Hematopoietic multipotent progenitor cell (in vitro differentiated cells): Measurements from ENCODE around the gene TMCC2. TPM values are rescaled to one million over a fixed set of nuclear protein-coding genes. Genes with fewer than 3 reads are reported as not detected.
A peak's percentile ranks its signal among the peaks of the same experiment; 100 is the strongest.

Source experiments
- DNase-seq, 3 donors: peaks; one replicate each; pipeline ENCODE4 v3.0.0-alpha.2; 2011 to 2015; ENCODE audit warnings: low read depth in 2 of 3, low spot score in 2 of 3
- total RNA-seq: library from RNA; depleted of rRNA; stranded (reverse); fragments of >200 nt; gene quantifications from one replicate; pipeline ENCODE4 v1.2.3, GENCODE V29; 2012

TMCC2 gene
- total RNA-seq, 1 donor, result 8.6 TPM

DNA sequence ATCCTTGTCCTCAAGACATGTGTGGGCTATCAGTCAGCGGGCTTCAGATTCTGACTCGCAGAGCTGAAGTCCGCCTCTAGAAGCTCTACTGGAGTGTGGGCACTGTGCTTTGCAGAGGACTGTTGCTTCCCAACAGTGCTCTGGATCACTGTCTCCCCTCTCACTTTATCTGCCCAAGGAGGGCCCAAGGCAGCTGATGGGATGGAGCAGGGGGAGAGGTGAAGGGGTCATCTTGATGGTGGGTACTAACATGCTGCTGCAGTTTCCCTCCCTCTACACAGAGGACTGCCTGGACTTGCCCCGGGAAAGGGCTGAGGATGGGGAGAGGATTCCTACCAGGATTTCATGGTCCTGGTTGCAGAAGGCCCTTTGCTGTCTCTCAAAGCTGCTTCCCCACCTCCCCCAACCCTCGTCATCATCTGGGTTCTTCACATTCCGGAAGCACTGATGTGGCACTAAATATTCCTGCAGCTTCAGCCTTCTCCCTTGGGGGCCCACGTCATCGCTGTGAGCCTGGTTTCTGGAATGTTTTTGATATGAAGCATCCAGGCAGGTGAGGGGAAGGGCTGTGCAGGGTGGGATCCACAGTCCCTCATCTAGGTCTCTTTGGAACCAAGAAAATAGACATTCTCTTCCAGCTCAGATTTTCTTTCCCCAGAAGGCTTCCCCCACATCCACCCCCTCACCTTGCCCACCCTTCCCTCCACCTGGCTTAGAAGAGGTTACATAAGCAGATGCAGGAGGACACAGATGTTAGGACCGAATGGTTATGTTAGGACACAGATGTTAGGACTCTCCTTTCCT, 70.6 kb downstream of the TMCC2 start:
- no peak for DNase-seq

DNA sequence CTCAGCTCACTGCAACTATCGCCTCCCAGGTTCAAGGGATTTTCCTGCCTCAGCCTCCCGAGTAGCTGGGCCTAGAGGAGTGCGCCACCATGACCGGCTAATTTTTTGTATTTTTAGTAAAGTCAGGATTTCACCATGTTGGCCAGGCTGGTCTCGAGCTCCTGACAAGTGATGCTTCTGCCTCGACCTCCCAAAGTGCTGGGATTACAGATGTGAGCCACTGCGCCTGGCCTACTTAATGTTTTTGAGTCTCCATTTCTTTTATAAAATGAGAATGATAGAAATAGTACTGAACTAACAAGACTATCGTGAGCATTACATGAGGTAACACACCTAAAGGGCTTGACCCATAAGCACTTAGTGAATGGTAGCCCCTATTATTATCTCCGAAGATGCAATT, 72.4 kb downstream of the TMCC2 start:
- no peak for DNase-seq

DNA sequence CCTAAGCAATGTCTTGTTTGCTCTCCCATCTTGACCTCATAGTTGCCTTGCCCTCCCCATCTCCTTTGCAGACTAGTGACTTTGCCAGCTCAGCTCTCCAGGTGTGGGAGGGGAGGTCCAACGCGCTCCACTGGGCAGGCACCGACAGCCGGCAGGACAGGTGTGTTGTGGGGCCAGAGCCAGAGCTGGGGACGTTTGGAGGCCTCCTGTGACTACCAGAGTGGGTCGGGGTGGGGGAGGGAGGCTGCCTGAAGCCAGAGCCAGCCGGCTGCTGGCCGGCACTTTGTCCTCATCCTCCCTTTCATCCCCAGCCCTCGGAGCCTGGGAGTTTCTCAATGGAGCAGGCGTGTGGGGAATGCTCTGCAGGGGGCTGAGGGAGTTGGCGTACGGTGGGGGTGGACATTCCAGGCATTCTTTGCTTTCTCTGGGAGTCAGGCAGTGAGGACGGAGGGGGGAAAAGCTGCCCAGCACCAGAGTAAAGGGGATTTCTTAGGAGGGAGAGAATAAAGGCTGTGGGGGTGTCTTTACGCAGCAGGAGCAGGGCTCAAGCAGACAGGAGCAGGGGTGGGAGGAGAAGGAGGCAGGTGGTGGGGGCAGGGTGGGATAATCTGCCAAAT, 73.6 kb downstream of the TMCC2 start:
- no peak for DNase-seq

DNA sequence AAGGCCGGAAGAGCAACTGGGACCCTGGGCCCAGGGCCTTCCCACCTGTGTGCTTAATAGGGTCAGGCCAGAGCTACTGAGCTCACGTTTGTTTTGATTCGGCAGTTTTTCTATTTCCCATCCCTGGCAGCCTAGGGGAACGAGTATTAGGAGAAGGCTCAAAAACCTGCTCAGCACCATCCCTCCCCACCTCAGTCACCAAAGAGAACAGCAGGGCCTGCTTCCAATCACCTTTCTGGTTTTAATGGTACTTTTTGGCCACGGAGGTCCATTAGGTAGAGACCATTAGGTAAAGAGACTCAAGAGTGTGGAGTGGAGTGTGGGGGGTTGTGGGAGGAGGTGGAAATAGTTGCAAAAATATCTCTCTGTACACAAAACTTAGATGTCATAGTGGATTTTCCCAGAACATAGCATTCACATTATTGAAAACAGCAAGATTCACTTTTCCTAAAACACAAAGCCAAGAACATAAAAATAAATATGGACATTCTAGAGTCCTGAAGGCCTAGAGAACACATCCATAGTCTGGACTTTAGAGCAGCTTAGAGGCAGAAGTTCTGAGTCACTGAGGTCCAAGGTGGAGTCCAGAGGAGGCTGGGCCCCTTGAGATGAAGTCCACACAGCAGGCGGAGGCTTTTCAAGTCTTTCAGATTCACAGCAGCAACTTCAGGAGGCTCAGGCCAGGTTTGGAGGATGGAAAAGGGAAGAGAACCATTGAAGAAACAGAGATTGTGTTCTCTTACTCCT, 74.3 kb downstream of the TMCC2 start:
- DNase-seq, result no peak

DNA sequence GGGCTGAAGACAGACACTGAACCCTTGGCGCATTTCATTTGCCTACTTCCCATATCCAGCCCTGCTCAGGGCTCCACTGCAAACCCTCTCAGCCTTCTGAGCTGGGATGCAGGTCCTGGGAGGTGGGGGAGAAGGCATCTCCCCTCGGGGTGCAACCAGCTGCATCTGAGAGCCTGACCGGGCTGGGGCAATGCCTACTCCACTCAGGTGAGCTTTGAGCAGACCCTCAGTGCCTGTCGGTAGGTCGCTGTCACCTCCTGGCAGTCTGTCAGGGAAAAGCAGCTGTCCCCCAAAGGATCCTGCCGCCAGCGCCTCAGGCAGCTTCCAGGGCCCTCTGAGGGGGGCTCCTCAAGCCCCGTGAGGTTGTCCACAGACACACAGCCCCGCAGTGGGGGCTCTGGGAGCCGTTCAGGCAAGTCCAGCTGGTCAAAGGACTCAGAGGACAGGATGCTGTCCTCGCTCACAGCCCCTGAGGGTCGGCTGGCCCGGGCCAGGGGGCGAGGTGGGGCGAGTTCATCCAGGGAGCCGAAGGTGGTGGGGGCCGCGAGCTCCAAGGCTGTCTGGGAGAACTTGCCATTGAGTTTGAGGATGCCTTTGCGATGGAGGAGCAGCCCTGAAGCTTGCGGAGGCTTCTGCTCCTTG, 75.6 kb downstream of the TMCC2 start:
- DNase-seq, result no peak

DNA sequence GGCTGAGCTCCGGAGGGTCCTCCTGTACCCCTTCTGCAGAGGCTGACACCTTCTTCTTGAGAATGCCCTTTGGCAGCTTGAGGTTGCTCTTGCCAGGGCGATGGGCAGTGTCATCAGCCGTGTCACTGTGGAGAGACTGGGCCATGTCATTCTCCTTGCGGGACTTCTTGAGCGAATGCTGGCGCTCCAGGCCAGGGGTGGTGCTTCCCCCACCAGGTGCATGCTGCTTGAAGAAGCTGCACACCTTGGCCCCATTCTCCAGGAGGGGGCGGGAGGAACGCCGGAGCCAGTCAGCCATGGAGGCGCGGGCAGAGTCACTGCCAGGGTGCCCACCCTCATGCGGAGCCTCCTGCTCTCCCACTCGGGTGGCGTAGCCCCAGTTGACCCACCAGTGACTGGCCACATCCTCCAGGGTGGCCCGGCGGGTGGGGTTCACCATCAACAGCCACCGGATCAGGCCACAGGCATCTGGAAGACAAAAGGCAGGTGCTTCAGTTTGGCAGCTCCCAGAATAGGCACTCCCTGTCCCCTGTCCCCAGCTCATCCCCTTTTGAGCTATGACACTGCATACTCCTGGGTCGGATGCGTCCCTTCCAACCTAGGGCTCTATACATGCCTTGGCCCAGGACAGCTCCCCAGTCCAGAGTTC, 76.4 kb downstream of the TMCC2 start:
- DNase-seq, result no peak

DNA sequence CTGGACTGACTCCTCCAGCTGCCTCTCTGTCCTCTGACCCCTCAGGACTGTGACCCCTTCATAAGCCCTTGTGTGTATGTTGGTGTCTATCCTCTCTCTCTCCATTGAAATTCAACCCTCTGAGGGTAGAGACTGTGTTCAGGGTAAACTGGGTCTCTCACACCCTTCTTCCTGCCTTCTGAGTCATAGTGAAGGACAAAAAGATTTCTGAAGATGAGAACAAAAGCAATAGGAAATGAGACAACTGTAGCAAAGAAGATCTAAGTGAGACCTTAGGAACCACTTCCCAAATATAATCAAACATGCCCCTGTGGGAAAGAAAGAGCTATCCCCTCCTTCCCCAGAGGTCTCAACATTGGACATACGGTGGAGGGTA, 76.9 kb downstream of the TMCC2 start:
- DNase-seq, result no peak

DNA sequence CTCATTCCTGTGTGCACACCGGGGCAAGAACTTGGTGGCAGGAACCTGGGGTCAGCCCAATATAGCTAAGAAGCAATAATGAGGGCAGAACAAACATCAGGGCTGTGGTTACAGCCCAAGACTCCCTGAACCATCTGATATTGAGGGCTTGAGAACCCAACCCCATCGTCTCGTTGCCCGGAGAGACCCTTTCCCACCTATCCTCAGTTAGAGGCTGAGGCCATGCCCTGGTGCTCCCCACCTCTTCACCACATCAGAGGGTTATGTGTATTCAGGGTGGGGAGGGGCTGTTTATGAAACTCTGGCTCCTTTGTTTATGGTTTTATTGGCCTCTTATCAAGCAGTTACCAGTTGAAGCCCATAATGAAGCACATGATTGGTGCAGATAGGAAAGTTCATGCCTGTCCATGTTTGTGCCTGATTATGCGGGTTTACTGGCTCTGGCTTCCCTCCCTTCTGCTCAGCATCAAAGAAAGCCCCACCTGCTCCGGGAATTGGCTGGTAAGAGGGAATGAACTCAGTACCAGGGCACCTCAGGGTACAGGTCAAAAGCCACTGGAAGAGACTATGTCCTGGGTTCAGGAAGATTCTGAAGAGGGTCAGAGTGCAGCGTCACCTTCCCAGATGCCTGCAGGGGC, 79.3 kb downstream of the TMCC2 start:
- DNase-seq, result no peak

DNA sequence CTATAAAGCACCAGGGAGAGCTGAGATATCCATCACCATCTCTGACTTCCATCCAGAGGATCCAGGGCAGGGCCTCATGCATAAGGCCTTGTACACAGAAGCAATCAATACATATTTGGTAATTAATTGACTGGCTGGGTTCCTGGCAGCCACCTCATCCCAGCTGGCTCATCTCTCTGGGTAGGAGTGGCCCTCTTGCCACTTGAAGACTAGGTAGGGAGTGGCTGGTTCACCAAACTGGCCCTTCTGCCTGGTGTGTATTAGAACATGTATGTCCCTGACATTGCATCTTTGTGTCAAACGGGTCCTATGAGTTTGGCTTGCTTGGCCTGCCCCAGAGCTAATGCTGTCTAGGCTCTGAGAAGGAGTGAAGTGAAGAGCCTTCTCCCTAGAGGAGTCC, 82.0 kb downstream of the TMCC2 start:
- no peak for DNase-seq

DNA sequence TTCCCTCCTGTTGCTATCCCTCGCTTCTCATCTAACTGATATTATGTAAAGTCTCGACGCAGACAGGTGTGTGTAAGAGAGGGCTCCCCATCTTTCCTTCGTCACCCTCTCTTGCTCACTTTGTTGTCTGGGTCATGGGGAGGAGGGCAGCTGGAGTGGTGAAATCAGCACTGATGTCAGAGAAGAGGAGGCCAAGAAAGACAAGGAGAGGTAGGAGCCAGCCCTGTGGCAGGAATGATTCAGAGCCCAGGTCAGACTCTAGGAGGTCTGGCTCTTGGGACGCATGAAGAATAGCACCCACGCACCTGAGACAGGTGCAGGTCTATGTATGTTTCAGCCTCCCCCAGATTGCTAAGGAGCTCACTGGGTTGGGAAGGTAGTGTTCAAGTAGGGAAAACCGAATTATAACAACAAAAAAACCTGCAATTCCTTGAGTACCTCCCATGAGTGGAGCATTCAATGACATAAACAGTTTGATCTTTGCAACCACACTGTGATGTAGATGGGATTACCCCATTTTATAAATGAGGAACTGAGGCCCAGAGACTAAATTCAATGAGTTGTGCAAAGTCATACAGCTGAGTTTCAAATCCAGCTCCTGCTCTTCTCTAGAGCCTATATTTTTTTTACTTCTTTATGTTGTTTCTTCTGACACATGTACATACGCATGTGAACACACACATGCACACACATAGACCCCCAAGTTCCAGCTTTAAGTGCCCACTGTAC, 83.4 kb downstream of the TMCC2 start:
- no peak for DNase-seq

DNA sequence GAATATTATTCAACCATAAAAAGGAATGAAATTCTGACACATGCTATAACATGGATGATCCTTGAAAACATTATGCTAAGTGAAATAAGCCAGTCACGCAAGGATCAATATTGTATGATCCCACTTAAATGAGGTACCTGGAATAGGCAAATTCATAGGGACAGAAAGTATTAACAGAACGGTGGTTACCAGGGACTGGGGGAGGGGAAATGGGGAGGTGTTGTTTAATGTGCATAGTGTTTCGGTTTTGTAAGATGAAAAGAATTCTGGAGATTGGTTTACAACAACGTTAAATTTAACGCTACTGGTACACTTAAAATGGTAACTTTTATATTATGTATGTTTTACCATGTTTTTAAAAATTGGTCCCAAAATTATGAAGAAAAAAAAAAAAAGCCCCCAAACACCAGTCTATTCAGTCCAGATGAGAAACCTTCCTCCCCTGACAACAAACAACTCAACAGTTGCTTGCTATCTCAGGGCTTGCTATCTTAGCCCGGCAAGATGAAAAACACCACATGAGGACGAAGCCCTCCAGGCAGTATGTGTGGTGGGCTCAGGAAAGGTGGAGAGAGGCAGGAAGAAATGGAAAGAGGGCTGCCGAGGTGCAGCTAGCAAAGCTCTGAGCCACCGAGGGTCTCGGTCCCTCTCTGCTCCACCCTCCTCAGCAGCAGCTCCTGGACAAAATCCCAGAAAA, 85.3 kb downstream of the TMCC2 start:
- no peak for DNase-seq

DNA sequence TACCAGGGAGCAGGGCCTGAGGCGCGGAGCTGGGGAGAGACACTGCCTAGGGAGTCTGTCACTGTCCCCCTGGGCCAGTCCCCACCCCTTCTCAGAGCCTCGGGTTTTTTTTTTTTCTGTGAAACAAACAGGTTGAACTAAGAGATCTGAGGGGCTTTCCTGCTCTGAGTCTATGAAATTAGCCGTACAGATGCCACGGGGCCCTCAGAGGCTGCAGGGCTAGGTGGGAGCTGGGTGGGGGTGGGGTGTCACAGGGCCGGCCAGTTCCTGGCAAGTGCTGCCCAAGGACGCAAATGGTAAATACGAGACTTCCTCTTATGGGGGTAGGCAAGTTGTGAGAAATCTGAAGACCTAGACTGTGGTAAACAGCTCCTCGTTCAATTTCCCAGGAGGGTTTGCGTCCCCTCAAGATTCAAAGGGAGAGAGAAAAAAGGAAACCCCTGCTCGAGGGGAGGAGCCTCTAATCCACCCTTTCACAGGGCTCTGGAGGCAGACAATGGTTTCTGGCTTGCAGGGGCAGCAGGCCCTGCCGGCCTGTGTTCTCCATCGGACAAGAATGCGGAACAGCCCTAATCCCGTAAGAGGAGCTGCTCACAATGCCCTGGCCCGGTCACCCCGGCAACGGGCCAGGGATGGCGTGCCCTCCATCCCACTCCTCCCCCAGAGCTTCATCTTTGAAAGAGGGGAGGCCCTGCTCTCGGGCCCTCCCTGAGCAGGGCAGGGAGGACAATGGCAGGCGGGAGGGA, 86.0 kb downstream of the TMCC2 start:
- peak in 2 of 3 donors; percentile 74 to 80 for DNase-seq

DNA sequence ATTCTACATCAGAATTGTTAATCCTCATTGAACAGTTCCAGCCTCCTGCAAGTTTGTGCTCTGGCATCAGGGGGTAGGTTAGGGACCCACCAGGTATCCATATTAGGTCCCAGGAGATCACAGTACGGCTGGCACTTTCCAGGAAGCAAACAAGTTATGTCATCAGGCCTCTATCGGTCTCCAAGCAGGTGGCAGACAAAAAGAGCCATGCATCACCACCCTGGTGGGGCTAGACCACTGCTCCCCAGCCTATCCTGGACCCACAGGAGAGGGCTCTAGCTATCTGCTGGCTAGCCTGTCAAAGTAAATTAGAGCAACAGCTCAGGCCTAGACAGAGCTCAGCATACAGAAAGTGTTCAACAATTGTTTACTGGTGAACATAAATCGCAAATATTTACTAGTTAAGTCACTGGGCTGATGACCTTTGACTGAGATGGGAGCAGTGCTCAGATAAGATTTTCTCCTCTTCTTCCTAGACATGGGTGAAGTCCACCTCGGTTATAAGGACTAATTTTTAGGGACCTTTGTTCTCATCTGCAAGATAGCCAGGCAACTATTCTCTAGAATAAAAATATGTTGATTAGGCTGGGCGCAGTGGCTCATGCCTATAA, 87.4 kb downstream of the TMCC2 start:
- no peak for DNase-seq

DNA sequence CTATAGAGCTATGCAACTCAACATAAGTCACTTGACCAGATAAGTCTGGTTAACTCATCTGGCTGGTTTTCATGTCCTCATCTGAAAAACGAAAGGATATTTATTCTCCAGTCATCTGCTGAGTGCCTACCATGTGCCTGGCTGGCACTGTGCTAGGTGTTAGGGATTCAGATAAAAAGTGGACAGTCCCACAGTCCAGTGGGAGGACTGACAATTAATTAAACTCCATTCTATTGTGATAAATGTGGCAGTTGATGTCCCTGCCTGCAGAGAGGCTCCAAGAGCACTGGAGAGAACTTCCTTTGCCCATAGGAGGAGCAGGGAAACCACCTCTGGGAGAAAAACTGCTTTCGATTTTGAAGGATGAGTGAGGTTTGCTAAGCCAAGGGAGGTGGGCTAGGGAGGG, 88.4 kb downstream of the TMCC2 start:
- DNase-seq, result no peak

DNA sequence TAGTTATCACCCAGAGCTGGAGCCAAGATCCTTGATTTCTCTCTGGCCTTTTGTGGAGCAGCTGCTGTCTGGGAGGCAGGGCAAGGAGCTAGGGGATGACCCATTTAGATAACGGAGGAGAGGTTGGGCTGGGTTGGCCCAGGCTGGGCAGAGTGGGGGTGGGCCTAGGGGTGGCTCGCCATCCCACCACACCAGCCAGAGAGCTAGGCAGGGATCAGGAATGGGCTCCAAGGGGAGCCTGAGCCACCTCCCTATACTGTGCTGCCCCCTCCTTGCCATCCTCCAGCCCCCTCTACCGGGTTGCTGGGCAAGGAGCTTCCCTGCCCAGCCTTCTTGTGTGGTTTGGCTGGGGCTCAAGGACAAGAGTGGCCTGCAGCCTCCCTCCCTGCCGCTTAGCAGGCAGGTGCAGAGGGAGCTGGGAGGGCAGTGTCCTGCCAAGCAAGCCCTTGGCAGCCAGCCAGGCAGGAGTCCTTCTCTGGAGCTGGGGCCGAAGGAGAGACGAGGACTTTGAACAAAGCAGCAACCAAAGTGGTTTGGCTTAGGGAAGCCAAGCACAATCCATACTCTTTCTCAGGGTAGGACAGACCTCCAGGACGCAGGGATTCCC, 89.7 kb downstream of the TMCC2 start:
- DNase-seq, result no peak

DNA sequence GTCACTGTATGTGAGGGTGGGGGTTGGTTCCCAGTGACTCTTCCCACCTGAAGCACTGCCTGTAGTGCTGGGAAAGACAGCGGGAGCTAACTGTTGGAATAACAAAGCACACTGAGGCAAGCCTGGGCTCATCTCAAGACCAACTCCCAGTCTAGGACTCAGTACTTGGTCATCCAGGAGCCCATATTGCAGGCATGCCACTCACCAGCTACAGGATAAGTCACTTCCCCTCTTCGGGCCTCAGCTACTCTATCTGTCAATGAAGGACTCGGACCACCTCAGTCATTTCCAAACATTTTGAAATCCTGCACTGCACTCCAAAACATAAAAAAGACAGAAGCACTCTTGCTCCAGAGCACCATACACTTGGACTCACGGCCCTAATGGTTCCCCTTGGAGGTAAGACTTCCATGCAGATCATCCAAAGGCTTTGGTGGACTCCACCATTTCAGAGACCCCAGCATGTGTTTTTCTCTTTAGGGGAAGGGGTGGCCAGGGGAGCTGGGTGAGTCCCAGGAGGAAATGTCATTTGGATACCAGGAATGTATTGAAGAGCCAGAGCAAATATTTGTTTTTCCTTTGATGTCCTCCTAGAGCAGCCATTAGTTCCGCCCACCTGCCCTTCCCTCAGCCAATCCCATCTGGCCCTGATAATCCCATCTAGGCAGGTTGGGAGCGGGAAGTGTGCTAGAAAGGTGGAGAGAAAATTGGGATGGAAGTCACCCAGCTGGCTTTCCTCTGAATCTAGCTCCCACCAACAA, 90.7 kb downstream of the TMCC2 start:
- DNase-seq, result no peak
